ENCODE measurements around the gene ANKRD2.
"Not testable (repeated sequence)": the region's sequence is repeated elsewhere in the genome, so short reads cannot be mapped to it uniquely, and the experiment has no call there.

Gene ANKRD2

GRCh38 chr10:97572214-97572989, at the start of gene ANKRD2:
Gene ANKRD2, plus strand, starts transcription at chr10:97572779. Its CDS starts 10 bp downstream, at chr10:97572789.
- peak; percentile 44 for DNase-seq

DNA sequence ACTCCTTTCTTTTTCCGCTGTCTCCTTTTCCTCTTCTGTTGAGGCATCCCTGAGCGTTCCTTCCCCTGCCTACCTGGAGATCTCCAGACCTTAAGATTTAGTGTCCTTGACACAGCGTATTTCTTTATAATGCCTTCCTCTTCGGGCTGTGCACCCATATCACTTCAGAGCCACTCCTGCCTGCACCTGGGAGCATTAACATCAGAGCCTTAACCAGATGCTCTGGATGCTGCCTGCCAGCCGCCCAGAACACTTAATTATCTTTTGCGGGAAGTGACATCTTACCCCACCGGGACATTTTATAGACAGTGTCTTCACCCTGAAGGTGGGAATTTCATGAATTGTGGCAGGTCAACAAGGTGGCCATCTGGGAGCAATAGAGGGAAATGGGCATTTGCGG, 49.6 kb upstream of the ANKRD2 start:
- no peak for DNase-seq

GRCh38 chr10:97525086-97525485, 47.5 kb upstream of the ANKRD2 start:
- no peak for DNase-seq

DNA sequence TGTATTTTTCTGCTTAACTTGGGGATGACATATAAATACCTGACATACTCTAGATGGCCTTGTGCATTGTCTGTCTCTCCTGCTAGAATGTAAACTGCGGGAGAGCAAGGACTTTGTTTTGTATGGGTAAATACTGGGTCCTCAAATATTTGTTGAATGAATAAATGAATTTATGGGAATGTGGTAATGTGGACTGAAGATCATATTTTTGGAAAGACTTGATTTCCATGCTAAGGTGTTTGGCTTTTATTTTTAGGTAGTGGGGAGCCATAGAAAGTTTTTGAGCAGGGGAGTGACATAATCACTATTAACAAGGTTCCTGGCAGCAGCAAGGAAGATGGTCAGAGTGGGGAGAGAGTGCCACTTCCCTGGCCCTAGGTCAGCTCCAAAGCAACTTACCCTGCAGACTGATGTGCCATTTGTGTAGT, 46.9 kb upstream of the ANKRD2 start:
- no peak for DNase-seq

DNA sequence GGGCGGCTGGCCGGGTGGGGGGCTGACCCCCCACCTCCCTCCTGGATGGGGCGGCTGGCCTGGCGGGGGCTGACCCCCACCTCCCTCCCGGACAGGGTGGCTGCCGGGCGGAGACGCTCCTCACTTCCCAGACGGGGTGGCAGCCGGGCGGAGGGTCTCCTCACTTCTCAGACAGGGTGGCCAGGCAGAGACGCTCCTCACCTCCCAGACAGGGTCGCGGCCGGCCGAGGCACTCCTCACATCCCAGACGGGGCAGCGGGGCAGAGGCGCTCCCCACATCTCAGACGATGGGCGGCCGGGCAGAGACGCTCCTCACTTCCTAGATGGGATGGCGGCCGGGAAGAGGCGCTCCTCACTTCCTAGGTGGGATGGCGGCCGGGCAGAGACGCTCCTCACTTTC, 43.7 kb upstream of the ANKRD2 start:
- not testable (repeated sequence) for DNase-seq

DNA sequence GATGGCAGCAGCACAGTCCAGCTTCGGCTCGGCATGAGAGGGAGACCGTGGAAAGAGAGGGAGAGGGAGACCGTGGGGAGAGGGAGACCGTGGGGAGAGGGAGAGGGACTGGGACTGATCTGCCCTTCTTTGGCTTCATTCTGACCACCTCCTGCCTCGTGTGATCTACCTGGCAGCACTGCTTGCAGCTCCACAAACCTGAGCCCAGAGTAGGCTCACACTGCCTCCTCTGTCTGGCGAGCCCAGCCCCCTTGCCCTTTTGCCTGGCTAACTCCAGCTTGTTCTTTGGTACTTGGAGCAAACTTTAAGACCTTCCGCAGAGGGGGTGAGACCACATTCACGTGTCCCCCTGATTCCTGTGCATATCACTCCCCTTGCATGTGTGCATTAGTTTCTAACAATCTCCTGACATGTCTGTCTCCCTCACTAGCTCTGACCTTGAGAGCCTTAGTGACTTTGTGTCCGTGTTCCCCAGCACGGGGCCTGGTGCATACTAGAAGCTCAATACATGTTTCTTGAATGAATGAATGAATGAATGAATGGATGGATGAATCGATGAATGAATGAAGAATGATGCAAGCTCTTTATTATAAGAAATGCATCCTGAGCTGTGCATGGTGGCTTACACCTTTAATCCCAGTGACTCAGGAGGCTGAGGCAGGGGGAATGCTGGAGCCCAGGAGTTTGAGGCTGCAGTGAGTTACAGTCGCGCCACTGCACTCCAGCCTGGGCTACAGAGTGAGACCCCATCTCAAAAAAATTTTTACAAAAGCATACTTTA, 42.7 kb upstream of the ANKRD2 start:
- DNase-seq: no peak

GRCh38 chr10:97531401-97531986, 41.1 kb upstream of the ANKRD2 start:
- DNase-seq: no peak

GRCh38 chr10:97532935-97533671, 39.5 kb upstream of the ANKRD2 start:
- no peak for DNase-seq

DNA sequence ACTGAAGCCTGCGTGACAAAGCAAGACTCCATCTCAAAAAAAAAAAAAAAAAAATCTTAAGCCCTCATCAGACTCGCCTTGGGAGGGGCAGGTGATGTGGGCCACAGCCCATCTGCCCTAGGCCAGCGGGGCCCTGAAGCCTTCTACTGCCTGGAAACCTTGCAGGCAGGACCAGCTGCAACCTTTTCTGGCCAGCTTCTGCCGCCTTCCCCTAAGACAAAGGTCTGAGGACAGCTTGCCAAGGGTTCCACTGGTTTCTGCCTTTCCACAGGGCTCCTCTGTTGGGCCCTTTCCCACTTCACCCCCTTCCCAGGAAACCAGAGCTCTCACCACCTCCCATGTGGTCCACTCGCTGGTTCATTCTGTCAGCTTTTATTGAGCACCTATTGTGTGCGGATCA, 38.7 kb upstream of the ANKRD2 start:
- no peak for DNase-seq

DNA sequence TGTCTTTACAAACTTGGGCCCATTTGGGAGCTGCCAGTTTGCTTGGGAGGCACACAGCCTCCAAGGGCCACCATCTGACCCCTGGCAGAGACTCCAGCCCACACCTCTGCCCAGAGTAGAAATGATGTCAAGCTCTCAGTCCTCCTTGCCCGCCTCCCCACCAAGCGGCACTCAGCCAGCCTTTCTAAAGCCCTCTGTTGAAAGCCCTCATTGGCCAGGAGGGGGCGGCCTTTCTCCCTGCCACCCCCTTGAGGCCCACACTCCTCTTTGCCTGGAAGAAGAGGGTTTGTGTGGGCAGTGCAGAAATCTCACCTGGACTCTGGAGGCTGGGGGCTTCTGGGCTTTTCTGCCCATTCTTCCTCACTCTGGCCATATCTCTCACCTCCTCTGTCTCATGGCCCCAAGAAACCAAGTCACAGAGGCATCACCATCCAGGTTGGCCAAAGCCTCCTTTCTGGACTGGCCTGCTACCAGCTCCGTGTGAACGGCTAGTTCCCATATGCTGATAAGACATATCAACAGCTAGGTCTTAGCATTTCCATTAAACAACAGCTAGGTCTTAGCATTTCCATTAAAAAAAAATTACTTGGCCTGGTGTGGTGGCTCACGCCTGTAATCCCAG, 37.7 kb upstream of the ANKRD2 start:
- DNase-seq: no peak

DNA sequence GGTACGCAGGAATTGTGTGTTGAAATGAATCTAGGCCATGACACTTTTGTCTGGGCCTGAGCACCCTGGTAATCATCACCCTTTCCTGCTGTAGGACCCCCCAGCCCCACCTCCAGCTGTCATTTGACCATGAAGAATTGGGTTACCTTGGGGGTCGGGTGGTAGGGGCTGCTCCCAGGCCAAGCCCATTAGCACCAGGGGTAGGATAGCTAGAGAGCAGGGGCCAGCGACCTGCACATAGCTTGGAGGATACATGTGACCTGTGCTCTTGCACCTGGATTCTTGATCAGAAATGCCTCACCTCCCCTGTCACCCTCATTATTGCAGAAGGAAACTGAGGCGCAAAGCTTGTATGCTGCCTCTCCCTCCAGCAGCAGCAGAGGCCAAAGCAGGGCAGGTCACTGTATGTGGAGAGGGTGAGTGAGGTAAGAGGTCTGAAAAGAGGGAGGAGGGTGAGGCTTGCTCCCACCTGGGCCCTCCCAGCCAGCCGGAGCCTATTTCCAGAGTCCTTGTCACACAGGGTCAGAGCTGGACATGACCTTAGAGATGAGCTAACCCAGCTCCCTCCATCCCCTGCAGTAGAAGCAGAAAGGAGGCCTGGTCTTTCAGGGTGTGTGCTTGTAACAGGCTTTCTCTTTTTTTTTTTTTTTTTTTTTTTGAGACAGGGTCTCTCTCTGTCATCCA, 35.3 kb upstream of the ANKRD2 start:
- no peak for DNase-seq

DNA sequence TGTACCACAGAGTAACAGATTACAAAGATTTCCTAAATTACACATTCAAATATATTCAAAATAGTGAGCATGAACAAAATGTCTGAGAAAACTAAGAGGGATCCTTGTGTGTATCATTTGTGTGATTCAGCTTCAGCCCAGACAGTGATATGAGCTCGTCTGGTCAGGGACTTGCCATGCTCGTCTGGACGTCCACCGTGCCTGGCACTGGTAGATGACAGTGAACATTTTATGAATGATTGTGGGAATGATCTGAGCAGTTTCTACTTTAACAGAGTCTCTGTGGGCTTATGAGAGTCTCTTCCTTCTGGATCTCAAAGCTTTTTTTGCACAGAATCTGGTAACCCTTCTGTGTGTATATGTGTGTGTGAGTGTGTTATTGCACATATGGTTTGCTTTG, 34.2 kb upstream of the ANKRD2 start:
- no peak for DNase-seq

- DNase-seq: no peak
Observed at GRCh38 chr10:97538839-97539238, 33.7 kb upstream of the ANKRD2 start.

GRCh38 chr10:97539523-97540200, 32.9 kb upstream of the ANKRD2 start:
- no peak for DNase-seq

- no peak for DNase-seq
Observed at GRCh38 chr10:97540669-97541500, 31.7 kb upstream of the ANKRD2 start.

- DNase-seq: peak; percentile 40
Observed at GRCh38 chr10:97542169-97543024, 30.2 kb upstream of the ANKRD2 start.

GRCh38 chr10:97543025-97543546, 29.5 kb upstream of the ANKRD2 start:
- peak; percentile 59 for DNase-seq

GRCh38 chr10:97546456-97547270, 25.9 kb upstream of the ANKRD2 start:
- no peak for DNase-seq
